HG02763 (cell line): ENCODE measurements around the gene ATG7.
"Not testable (repeated sequence)": the region's sequence is repeated elsewhere in the genome, so short reads cannot be mapped to it uniquely, and the experiment has no call there.

Source experiments
- ATAC-seq: cut with Tn5 transposase; IDR thresholded peaks from one replicate; pipeline ENCODE4 v1.9.1; 2021; ENCODE audit warnings: mild to moderate bottlenecking, moderate library complexity; ENCODE audit not compliant: unreplicated experiment

Gene ATG7

DNA sequence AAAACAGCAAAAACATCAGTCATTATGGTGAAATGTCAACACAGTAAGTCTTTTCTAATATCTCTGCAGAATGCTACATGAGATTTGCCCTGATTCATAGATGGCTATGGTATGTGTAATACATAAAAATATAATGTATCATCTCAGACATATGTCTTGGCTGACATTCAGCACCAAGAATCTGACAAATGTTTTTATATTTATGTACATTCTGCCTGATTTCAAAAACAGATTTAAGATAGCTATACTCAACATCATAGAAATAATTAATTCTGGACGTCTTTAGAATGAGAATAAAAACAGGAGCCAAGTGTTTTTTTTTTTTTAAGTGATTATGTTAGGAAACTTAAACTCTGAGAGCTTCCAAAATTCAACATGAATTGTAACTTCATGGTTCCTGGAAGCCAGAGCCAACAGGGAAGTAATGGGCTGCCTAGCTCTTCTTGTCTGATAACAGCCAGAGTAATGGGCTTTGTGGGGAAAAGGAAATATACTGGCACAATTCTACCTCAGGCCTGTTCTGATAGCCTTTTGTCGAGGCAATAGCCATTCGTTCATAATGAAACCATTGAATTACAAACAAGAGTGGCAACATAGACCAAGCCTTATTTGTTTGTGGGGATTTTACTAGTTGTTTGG is 187.1 kb downstream of the ATG7 start:
- ATAC-seq = no peak

DNA sequence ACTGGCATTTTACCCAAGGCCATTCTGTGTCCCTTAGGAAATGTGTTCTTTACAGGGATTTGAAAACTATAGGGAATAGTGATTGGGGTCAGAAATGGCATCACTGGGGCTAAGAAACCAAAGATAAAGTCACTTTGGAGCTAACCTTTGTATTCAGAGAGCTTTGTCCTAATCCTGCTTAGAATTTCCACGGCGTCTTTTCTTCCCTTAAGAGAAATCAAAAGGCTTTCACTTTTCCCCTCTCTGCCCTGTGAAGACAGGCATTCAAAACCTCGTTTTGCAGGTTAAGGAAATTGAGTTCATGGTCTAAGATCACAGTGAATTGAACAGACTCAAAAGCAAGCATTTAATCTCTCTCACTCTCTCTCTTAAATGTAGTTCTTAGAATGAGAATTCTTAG is 189.0 kb downstream of the ATG7 start:
- no peak for ATAC-seq

DNA sequence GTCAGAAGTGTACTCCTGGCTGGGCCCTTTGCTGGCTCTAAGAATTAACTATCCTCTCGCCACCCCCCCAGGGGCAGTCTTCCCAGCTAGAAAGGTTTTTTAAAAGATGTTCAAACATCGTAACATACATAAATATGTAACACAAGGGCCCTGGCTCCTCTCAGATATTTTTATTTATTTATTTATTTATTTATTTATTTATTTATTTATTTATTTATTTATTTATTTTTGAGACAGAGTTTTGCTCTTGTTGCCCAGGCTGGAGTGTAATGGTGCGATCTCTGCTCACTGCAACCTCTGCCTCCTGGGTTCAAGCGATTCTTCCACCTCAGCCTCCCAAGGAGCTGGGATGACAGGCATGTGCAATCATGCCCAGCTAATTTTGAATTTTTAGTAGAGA is 190.5 kb downstream of the ATG7 start:
- not testable (repeated sequence) for ATAC-seq

DNA sequence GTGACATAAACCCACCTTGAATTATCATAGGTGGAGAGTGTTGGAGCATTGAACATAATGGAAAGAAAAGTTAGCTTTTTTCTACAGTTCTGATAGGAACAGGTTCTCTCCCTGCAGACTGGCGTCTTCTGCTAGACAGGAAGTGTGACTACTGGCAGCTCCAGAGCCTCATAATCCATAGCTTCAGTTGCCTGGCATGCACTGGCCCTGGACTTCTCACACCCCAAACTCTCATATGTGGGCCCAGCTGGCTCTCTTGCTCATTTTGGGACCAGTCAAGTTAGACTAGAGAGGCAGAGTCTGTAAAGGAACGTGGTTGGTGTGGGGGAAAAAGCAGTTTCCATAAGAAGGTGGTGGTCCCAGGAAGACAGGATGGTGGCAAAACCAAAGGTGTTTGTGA is 191.4 kb downstream of the ATG7 start:
- no peak for ATAC-seq

DNA sequence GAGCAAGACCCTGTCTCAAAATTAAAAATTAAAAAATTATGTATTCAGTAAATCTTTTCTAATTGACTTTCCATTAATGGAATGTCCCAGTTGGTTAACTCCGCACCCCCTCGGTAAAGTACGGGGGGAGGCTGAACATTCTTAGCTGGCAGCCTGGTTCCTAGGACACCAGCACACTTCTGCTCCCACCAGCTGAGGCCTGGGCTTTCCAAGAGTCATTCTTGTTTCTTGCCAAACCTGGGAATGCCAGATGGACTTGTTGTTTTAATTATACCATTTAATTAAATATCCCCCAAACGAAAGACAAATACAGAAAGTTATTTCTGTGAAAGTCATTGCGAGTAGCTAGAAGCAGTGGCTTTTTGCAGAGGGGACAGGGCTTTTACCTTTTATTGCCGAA is 192.2 kb downstream of the ATG7 start:
- ATAC-seq = no peak

DNA sequence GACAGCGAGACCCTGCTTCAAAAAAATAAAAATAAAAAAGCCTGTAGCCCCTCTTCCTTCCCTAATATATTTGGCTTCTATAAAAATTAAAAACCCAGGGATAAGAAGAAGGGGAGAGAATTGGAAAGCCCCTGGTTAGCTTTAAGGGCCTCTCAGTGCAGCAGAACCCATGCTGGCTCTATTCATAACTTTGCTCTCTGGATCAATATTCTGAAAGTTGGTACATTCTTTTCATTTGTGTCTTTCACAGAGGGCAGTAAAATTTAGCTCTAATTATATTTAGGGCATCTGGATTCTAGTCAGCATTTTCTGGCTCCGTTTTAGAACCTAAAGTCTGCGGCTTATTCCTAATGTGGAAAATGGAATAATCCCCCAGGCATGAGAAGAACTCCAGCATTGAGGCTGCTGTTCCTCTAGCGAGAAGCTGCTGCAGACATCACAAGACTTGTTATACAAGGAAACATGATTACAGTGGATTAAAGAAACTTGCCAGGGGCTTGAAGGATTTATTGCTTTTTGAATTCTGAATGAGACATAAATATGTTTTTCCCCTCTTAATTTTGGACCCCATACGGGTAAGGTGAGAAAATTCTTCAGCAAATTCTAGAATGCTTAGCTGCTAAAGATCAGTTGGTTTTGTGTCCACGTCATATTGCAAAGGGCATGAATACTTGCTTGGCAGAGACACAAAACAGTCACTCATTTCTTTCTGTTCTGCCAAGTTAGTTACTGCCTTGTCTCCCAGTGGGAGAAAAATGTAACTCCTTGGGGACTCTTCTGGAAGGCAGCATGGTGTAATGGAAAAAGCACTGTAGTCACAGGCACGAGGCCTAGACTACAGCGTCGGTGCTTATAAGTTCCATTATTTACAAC is 193.8 kb downstream of the ATG7 start:
- ATAC-seq = no peak

DNA sequence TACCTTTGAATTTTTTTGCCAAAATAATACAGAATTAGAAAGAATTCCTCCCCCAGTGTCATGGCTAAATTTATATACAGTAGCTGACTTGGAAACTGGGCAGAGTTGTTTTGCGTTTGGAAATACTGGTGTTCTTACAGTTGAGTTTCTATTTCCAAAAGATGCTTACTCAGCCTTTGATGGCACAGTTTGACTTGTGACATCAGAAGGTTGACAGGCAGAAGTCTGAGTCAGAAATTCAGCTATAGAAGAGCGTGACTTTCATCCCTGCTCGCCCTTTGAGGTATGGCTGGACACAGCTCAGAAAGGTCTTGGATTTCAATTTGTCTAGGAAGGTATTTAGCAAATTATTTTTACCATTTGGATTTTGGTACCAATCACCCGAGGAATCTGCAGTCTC is 195.7 kb downstream of the ATG7 start:
- ATAC-seq = no peak

DNA sequence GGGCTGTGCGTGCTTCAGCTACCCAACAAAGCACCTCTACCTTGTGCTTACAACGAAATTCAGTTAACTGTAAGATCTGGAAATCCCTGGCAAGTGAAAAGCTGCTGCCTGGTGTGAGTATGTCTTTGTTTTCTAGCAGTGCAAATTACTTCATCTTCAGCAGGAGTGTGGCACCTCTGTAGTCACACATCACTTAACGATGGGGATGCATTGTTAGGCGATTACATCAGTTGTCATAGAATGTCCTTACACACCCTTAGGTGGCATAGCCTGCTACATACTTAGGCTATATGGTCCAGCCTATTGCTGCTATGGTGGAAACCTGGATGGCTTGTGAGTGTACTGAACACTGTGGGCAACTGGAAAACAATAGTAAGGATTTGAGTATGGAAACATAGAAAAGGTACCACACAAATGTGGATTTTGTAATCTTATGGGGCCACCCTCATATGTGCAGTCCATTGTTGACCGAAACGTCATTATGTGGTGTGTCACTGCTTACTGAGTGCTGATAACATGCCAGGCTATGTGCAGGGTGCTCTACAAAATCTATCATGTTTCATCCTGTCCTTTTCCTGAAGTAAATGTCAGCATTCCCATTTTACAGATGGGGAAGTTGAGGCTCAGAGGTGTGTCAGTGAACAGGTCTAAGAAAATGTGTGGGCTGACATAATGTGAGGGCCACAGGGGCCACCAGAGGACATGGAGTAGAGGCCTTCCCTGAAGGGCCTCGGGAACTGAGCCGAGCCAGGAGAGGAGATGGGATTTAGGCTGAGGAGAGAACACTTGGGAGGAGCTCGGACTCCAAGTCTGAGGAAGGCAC is 198.0 kb downstream of the ATG7 start:
- ATAC-seq = no peak

DNA sequence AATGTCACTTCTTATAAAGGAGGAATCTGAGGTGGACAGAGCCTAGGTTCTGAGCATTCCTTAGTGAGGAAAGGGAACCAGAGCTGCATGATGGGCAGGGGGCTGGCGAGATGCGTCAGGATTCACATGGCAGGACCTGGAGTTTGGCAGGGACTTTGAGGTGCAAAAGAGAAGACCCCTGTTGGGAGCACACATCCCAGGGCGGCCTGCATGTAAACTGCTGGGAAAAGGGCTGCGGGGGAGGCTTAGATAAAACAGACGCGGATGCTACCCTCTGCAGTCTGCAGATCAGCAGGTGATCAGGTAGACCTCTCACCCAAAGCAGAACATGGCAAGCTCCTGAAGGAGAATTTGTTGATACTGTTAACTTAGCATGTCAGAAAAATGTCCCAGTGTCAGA is 203.1 kb downstream of the ATG7 start:
- no peak for ATAC-seq

DNA sequence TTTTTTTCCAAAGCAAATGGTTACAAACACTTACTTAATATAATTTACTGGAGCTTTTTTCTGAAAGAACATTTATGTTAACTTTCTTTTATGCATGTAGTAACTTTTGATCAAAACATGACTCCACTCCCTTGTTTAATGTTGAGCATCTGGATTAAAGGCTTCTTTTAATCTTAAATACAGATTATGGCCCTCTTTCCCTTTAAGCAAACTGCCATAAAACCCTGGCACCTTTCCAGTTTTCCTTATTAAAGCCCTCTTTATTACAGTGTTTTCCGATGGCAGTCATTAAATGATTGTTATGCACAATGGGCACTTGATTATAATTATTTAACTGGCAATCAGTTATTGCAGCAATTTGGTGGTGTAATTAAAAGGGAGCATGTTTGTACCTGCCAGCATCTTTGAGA is 204.5 kb downstream of the ATG7 start:
- no peak for ATAC-seq

DNA sequence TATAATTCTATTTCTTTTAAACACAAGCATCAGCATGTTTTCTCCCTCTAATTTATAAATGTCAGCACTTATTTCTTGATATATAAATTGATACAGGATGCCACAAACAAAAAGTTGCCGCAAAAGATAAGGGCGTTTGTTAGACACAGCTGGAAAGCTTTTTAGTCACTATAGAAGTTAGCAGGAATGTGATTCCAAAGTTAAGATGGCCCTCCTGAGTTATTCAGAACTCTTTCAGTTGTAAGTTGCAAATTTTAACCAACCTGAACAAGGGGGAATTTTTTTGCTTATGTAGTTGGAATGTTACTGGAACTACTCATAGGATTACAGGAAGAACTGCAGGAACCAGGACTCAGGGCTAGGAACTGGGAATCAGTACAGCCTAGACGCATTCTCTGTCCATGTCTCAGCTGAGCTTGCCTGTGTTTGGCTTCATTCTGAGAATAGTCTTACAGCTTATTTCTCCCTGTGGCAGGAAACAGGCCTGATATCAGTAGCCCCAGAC is 205.3 kb downstream of the ATG7 start:
- ATAC-seq = no peak

DNA sequence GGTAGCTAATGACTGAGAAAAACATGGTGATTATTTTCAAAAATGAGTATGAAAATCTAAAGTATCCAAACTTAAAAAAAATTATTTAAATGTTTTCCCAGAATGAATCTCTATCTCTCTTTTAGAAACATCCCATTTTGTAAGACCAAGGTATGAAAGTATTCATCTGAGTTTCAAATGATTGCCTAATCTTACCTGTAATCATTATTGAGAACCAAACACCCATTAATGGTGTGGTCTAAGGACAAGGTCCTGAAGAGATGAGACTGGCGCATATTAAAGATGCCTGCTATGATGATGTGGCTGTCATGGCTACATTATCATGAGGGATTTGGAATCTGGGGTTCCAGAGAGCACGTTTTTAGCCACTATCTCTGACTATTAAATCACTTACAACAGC is 206.0 kb downstream of the ATG7 start:
- ATAC-seq = no peak

DNA sequence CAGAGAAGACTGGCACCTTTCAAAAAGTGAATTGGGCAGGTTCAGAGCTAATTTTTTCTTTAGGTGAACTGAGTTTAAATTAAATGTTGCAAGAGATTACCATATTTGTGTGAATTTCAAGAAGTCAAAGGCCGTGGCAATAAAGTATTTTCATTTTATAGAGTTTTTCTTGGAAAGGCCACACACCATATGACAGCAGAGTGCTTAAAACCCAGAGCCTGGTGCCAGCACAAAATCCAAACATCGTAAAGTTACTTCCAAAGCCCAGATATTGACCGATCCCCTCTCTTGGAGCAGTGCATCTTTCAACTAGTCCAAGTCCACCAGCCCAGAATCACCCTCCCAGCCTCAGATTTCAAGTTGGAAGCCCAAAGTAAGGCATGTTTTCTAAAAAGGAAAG is 207.0 kb downstream of the ATG7 start:
- no peak for ATAC-seq

DNA sequence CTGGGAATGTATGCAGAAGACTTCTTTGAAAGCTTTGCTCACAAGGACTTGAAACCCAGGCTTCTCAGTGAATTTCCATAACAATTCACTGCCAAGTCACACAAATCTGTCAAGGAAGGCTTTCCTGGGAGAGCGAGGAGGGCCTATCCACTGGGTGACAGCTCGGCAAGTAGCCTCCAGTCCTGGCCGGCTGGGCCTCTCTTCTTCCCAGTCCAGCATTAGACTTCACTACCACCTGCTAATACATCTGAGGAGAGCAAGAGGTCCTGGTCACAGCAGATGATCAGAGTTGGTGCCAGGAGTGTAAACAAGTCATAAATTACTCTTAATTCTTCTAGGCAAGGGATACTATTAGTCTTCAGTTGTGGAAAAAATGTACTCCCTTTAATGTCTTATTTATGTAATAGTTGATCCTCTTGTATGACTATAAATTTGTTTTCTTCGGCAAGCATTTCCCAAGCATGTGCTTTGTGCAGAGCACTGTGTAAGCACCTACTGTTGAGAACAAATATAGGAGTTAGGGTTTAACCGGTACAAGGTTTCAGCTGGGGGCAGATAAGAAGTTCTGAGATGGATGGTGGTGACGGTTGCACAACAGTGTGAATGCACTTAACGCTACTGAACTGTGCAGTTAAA is 208.6 kb downstream of the ATG7 start:
- no peak for ATAC-seq

DNA sequence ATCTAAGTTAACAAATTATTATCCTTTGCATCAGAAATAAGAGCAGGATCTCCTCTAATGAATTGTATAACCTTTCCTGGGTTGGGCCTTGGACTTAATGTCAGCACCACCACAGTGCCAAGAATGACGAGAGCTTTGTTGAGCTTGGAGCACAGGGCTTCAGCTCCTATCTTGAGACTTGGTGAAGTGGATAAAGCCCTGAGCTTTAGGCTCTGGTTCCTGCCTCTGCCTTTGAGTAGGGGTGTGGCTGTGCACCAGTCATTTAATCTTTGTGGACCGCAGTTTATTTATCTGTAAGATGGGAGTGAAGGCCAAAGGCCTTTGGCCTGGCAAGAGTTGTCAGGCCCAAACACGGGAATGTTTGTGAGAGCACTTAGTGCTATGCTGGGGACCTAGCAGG is 209.4 kb downstream of the ATG7 start:
- ATAC-seq = no peak

DNA sequence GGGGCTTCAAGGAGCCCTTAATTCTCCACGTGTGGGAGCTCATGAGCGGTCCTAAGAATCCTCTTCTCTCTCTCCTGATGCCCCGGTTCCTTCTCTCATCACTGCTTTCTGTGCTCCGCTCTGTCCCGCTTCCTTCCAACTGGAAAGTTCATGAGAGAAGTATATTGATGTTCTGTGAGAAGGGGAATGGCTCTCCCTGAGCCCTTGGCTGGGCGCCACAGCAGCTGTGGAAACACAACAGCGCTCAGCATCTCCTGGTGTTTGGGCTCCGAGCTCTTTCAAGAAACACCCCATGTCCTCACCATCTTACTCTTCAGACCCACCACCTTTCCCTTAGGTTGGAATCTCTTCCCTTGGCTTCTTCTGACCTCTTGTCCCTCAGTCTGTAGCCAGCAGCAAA is 209.8 kb downstream of the ATG7 start:
- ATAC-seq = no peak

DNA sequence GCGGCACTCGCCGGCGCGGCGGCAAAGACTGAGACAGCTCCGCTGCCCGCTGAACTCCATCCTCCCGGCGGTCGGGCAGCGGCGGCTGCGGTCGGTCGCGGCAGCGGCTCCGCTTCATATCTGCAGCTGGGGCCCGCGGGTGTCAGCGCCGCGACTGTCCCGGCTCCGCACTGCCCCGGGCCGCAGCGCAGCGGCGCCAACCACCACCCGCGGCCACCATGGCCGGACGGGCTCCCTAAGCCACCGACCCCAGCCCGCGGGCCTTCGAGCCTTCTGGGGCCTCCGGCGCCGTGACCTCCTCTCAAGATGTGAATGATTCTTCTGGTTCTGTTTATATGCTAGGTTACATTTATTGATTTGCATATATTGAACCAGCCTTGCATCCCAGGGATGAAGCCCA is 216.2 kb downstream of the ATG7 start:
- ATAC-seq = not testable (repeated sequence)

DNA sequence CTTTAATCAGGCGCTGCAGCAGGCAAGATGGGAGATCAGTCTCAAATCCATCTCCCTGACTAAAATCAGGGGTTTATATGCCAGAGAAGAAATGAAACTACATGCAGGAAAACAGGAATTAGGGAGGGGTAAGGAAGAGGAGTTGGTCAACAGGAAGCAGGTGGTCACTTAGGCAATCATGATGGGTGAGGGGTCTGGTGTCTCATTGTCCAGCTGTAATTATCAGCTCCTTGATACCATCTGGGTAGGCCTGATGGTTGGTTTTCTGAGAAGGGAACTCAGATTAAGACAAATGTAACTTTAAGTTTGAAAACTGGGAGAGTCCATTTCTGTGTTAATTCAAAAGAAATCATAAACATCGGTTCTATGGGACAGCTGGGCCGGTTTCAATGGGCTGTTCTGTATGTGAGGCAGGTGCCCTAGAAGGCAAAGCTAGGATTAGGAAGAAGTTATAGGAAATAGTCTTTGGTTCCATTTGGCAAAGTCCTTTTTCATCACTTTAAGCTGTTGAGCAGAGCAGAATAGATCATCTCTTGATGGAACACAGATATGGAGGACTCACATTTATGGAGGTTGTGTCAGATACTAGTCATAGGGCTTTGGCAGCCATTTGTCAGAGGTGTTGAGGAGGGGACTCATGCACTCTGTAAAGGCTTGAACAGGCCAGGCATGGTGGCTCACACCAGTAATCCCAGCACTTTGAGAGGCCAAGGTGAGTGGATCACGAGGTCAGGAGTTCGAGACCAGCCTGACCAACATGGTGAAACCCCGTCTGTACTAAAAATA is 222.1 kb downstream of the ATG7 start:
- no peak for ATAC-seq

DNA sequence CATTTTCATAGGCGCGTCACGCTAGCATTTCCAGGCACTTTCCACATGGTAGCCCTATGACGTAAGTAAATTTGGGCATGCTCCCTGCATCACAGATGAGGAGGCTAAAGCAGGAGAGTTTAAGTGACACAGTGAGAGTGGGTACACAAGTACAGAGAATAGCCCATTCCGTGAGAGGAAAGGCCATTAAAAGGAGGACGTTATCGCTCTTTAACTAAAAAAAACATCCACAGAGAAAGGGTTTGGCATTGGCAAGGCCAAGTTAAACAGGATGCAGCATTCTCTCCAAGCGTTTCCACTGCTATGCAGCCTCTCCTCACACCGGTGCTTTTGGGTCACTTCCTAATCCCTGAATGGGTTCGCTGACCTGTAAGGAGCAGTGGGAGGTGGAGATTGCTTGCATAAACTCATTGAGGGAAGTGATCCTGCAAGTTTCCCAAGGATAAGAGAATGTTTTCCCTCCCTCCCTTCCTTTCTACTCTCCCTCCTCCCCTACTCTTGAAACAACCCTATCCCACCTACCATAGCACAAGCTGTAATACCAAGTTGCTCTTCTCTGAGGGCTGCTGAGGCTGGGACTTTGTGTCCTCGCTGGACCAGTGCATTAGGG is 223.9 kb downstream of the ATG7 start:
- ATAC-seq = no peak

DNA sequence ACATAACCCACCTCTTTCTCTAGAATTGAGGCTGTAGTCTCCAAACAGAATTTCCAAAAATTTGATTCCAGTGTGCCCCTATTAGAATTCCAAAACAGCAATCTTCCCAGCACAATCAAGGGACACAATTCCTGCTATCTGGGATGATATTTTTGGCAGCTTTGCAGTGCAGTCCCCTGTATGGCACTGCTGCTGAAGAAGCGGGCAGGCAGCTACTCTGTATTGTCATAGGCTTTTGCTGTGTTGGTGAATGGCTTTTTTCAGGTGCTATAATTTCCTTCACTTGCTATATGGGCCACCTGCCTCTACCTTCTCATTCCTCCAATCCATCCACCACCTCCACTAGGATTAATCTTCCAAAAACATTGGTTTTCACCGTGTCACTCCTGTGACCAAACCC is 226.0 kb downstream of the ATG7 start:
- no peak for ATAC-seq
